ENCODE results near the gene CYP4F22. TPM values are rescaled to one million over a fixed set of nuclear protein-coding genes. Genes with fewer than 3 reads are reported as not detected.

The CYP4F22 gene
- total RNA-seq, 1 experiment from 2014 or later = not detected

- Histone ChIP-seq H3K27me3 (replicated peaks; ENCODE audit: control insufficient read depth, insufficient read depth, low read length) (no peaks in the 10 kb centered on the region), H3K36me3 (ENCODE audit: control insufficient read depth, insufficient read depth, low read length) (no peaks in the 10 kb centered on the region), H3K9me3 (no peaks in the 10 kb centered on the region), H3K4me3 (ENCODE audit: low read depth, low read length) (no peak overlapping the region), H3K4me1 (no peaks in the 10 kb centered on the region)
- no peaks in the 10 kb centered on the region for H3K4me1 Mint-ChIP-seq (ENCODE audit: low read depth, unreplicated experiment)
- ChIA-PET CTCF (interaction anchor here (1.5 kb wide), 1 partner anchor 11 kb away, joined by 6 read pairs; no protein-coding TSS in a partner anchor), POLR2A (interaction anchor here (0.7 kb wide), 1 partner anchor 33 kb away, joined by 13 read pairs; no protein-coding TSS in a partner anchor)
- BruUV-seq (replicated peaks) = no TSS peak
- no peaks in the 10 kb centered on the region for H3K9me3 Mint-ChIP-seq (ENCODE audit: unreplicated experiment)
- no peaks in the 10 kb centered on the region for H3K36me3 Mint-ChIP-seq (ENCODE audit: insufficient read depth, unreplicated experiment)
- peaks cover 7% of the 10 kb centered on the region for H3K27me3 Mint-ChIP-seq (ENCODE audit: insufficient read depth, unreplicated experiment)
- TF ChIP-seq, protein P1, sequence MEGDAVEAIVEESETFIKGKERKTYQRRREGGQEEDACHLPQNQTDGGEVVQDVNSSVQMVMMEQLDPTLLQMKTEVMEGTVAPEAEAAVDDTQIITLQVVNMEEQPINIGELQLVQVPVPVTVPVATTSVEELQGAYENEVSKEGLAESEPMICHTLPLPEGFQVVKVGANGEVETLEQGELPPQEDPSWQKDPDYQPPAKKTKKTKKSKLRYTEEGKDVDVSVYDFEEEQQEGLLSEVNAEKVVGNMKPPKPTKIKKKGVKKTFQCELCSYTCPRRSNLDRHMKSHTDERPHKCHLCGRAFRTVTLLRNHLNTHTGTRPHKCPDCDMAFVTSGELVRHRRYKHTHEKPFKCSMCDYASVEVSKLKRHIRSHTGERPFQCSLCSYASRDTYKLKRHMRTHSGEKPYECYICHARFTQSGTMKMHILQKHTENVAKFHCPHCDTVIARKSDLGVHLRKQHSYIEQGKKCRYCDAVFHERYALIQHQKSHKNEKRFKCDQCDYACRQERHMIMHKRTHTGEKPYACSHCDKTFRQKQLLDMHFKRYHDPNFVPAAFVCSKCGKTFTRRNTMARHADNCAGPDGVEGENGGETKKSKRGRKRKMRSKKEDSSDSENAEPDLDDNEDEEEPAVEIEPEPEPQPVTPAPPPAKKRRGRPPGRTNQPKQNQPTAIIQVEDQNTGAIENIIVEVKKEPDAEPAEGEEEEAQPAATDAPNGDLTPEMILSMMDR (IDR thresholded peaks at IDR 0.05; ENCODE audit: insufficient read depth in 1 of 2, low read depth in 1 of 2, low read length in 1 of 2, severe bottlenecking in 1 of 2, unreplicated experiment in 1 of 2) = no peak
- no peak overlapping the region for H3K4me3 Mint-ChIP-seq (ENCODE audit: unreplicated experiment)
- intact Hi-C loops (cut with micrococcal nuclease; ENCODE audit: unreplicated experiment) = no loop called here
- no peak overlapping the region for H3K27ac Mint-ChIP-seq (ENCODE audit: unreplicated experiment)
- DNase-seq = no peak
Observed at GRCh38 chr19:15544970-15545369, 36.6 kb downstream of the CYP4F22 start.

DNA sequence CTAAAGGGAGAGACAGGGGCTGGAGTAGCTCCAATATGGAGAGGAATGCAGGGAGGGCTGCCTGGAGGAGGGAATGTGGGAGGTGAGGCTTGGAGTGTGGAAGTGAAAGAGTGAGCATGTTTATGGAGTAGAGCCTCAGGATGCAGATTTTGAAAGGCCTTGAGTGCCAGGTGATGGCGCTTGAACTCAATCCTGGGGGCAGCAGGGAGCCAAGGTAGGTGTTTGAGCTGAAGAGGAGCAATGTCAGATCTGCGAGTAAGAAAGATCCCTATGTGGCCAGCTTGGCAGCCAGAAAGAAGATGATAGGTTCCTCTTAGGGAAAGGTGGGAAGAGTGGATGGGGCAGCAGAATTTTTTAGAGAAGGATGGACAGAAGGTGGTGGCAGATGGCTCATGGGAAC is 40.3 kb downstream of the CYP4F22 start:
- CTCF ChIA-PET = no interaction called here

GRCh38 chr19:15549581-15549980 is 41.3 kb downstream of the CYP4F22 start:
- intact Hi-C loops (cut with micrococcal nuclease; ENCODE audit: unreplicated experiment) = no loop called here
- no peaks in the 10 kb centered on the region for H3K36me3 ChIP-seq (ENCODE audit: control insufficient read depth, insufficient read depth, low read length)
- H3K9me3 ChIP-seq = no peaks in the 10 kb centered on the region
- no peaks in the 10 kb centered on the region for H3K9me3 Mint-ChIP-seq (ENCODE audit: unreplicated experiment)
- H3K27ac Mint-ChIP-seq (ENCODE audit: unreplicated experiment) = no peak overlapping the region
- no peaks in the 10 kb centered on the region for H3K27me3 ChIP-seq (replicated peaks; ENCODE audit: control insufficient read depth, insufficient read depth, low read length)
- TF ChIP-seq, protein P1 (IDR thresholded peaks at IDR 0.05; ENCODE audit: insufficient read depth in 1 of 2, low read depth in 1 of 2, low read length in 1 of 2, severe bottlenecking in 1 of 2, unreplicated experiment in 1 of 2) = no peak
- H3K4me3 Mint-ChIP-seq (ENCODE audit: unreplicated experiment) = no peak overlapping the region
- H3K4me1 ChIP-seq = no peaks in the 10 kb centered on the region
- no TSS peak for BruUV-seq (replicated peaks)
- no peak overlapping the region for H3K4me3 ChIP-seq (ENCODE audit: low read depth, low read length)
- no peak for DNase-seq
- CTCF ChIA-PET = interaction anchor here (0.7 kb wide), 1 partner anchor 40 kb away, joined by 3 read pairs; no protein-coding TSS in a partner anchor
- H3K36me3 Mint-ChIP-seq (ENCODE audit: insufficient read depth, unreplicated experiment) = no peaks in the 10 kb centered on the region
- peaks cover 7% of the 10 kb centered on the region for H3K27me3 Mint-ChIP-seq (ENCODE audit: insufficient read depth, unreplicated experiment)
- POLR2A ChIA-PET = no interaction called here
- H3K4me1 Mint-ChIP-seq (ENCODE audit: low read depth, unreplicated experiment) = peaks cover under 1% of the 10 kb centered on the region

More for the DNA sequence above, 40.3 kb downstream of the CYP4F22 start:
- Histone ChIP-seq H3K4me1 (no peaks in the 10 kb centered on the region), H3K9me3 (no peaks in the 10 kb centered on the region), H3K27me3 (replicated peaks; ENCODE audit: control insufficient read depth, insufficient read depth, low read length) (no peaks in the 10 kb centered on the region), H3K4me3 (ENCODE audit: low read depth, low read length) (no peak overlapping the region), H3K36me3 (ENCODE audit: control insufficient read depth, insufficient read depth, low read length) (no peaks in the 10 kb centered on the region)
- Mint-ChIP-seq H3K4me3 (ENCODE audit: unreplicated experiment) (no peak overlapping the region), H3K27me3 (ENCODE audit: insufficient read depth, unreplicated experiment) (peaks cover 7% of the 10 kb centered on the region), H3K9me3 (ENCODE audit: unreplicated experiment) (no peaks in the 10 kb centered on the region), H3K4me1 (ENCODE audit: low read depth, unreplicated experiment) (no peaks in the 10 kb centered on the region), H3K27ac (ENCODE audit: unreplicated experiment) (no peak overlapping the region), H3K36me3 (ENCODE audit: insufficient read depth, unreplicated experiment) (no peaks in the 10 kb centered on the region)
- POLR2A ChIA-PET = no interaction called here
- DNase-seq = no peak
- TF ChIP-seq, protein P1 (IDR thresholded peaks at IDR 0.05; ENCODE audit: insufficient read depth in 1 of 2, low read depth in 1 of 2, low read length in 1 of 2, severe bottlenecking in 1 of 2, unreplicated experiment in 1 of 2) = no peak
- intact Hi-C loops (cut with micrococcal nuclease; ENCODE audit: unreplicated experiment) = no loop called here
- no TSS peak for BruUV-seq (replicated peaks)
